Liver (tissue), 9 donors: ENCODE measurements around the gene LRRC8B. TPM values are rescaled to one million over a fixed set of nuclear protein-coding genes. Genes with fewer than 3 reads are reported as not detected.

Experiments
- DNase-seq: peaks from one replicate; pipeline ENCODE4 v3.0.0-alpha.2; 2017; ENCODE audit warnings: low spot score
- H3K27ac ChIP-seq, 2 donors: one replicate each; pipeline ENCODE4 v1.7.0; 2013; ENCODE audit warnings: inconsistent platforms in 2 of 2, low read length in 2 of 2, control low read depth in 1 of 2, low read depth in 1 of 2, mild to moderate bottlenecking in 1 of 2
- H3K27me3 ChIP-seq, 4 donors: one replicate each; pipeline versions ENCODE4 v1.6.1 to v1.7.0; 2013; ENCODE audit warnings: low read length in 3 of 4, inconsistent platforms in 1 of 4, mild to moderate bottlenecking in 1 of 4, moderate library complexity in 1 of 4; ENCODE audit not compliant: control insufficient read depth in 4 of 4, insufficient read depth in 4 of 4
- H3K36me3 ChIP-seq, 4 donors: one replicate each; pipeline versions ENCODE4 v1.6.1 to v1.7.0; 2013; ENCODE audit warnings: low read length in 3 of 4, mild to moderate bottlenecking in 3 of 4, low read depth in 1 of 4, moderate library complexity in 1 of 4; ENCODE audit not compliant: control insufficient read depth in 4 of 4, insufficient read depth in 3 of 4
- H3K4me1 ChIP-seq, 4 donors: one replicate each; pipeline versions ENCODE4 v1.6.1 to v1.7.0; 2013; ENCODE audit warnings: low read length in 3 of 4, mild to moderate bottlenecking in 3 of 4, moderate library complexity in 1 of 4; ENCODE audit not compliant: control insufficient read depth in 4 of 4, insufficient read depth in 4 of 4
- H3K4me3 ChIP-seq, 3 donors: one replicate each; pipeline versions ENCODE4 v1.6.1 to v1.7.0; 2013; ENCODE audit warnings: low read length in 3 of 3, control low read depth in 1 of 3, low read depth in 1 of 3, mild to moderate bottlenecking in 1 of 3
- H3K9ac ChIP-seq, 2 donors: one replicate each; pipeline ENCODE4 v1.7.0; 2013; ENCODE audit warnings: low read length in 2 of 2, mild to moderate bottlenecking in 2 of 2, moderate library complexity in 2 of 2, control low read depth in 1 of 2, low read depth in 1 of 2
- H3K9me3 ChIP-seq, 4 donors: one replicate each; pipeline versions ENCODE4 v1.6.1 to v1.7.0; 2013; ENCODE audit warnings: low read length in 3 of 4; ENCODE audit not compliant: control insufficient read depth in 4 of 4
- ATF3 ChIP-seq: IDR thresholded peaks from 2 replicates; pipeline ENCODE4 v1.6.1; 2016; ENCODE audit warnings: antibody characterized with exemption
- CTCF ChIP-seq: fragments of 150-350 bp; IDR thresholded peaks from 2 replicates; pipeline ENCODE4 v1.5.1; 2017; ENCODE audit warnings: improper control_type of control experiment, low read depth, low read length; ENCODE audit not compliant: missing input control
- EGR1 ChIP-seq, 2 donors: IDR thresholded peaks; 2 replicates each; pipeline ENCODE4 v1.6.1; 2016 to 2018; ENCODE audit warnings: antibody characterized with exemption in 2 of 2, low read depth in 2 of 2
- FOXA1 ChIP-seq: IDR thresholded peaks from 2 replicates; pipeline ENCODE4 v1.6.1; 2016; ENCODE audit warnings: antibody characterized with exemption
- FOXA2 ChIP-seq: IDR thresholded peaks from 2 replicates; pipeline ENCODE4 v1.6.1; 2016; ENCODE audit warnings: antibody characterized with exemption
- GABPA ChIP-seq, 2 donors: IDR thresholded peaks in 1 of 2; conservative IDR thresholded peaks in 1 of 2; 2 replicates each; pipeline ENCODE4 v1.6.1; 2016; ENCODE audit warnings: antibody characterized with exemption in 2 of 2, mild to moderate bottlenecking in 1 of 2, moderate library complexity in 1 of 2
- HNF4A ChIP-seq, 2 donors: conservative IDR thresholded peaks; 2 replicates each; pipeline ENCODE4 v1.6.1; 2016; ENCODE audit warnings: antibody characterized with exemption in 2 of 2, mild to moderate bottlenecking in 2 of 2
- HNF4G ChIP-seq: IDR thresholded peaks from 2 replicates; pipeline ENCODE4 v1.6.1; 2016; ENCODE audit warnings: antibody characterized with exemption
- JUND ChIP-seq, 2 donors: IDR thresholded peaks; 2 replicates each; pipeline ENCODE4 v1.6.1; 2016; ENCODE audit warnings: antibody characterized with exemption in 2 of 2
- NR2F2 ChIP-seq: IDR thresholded peaks from 2 replicates; pipeline ENCODE4 v1.6.1; 2016; ENCODE audit warnings: antibody characterized with exemption
- RAD21 ChIP-seq, 2 donors: IDR thresholded peaks; 2 replicates each; pipeline ENCODE4 v1.6.1; 2016; ENCODE audit warnings: antibody characterized with exemption in 2 of 2, mild to moderate bottlenecking in 2 of 2
- RXRA ChIP-seq, 2 donors: IDR thresholded peaks; 2 replicates each; pipeline ENCODE4 v1.6.1; 2017 to 2018; ENCODE audit warnings: antibody characterized with exemption in 2 of 2, mild to moderate bottlenecking in 1 of 2
- SP1 ChIP-seq: IDR thresholded peaks from 2 replicates; pipeline ENCODE4 v1.6.1; 2018; ENCODE audit warnings: antibody characterized with exemption, mild to moderate bottlenecking
- TAF1 ChIP-seq: conservative IDR thresholded peaks from 2 replicates; pipeline ENCODE4 v1.6.1; 2016; ENCODE audit warnings: antibody characterized with exemption, mild to moderate bottlenecking
- YY1 ChIP-seq: IDR thresholded peaks from 2 replicates; pipeline ENCODE4 v1.6.1; 2016; ENCODE audit warnings: antibody characterized with exemption, mild to moderate bottlenecking
- ZBTB33 ChIP-seq: IDR thresholded peaks from 2 replicates; pipeline ENCODE4 v1.6.1; 2016; ENCODE audit warnings: antibody characterized with exemption
- WGBS: extraction: QIAGEN DNeasy Blood & Tissue Kit; methylation state at CpG from one replicate; pipeline ENCODE4 v1.1.7; 2013; 5-methylcytosine and 5-hydroxymethylcytosine counted together
- polyA plus RNA-seq, 2 donors: library from polyadenylated mRNA; stranded (reverse) in 1 of 2; unstranded in 1 of 2; fragments of 200-250 nt in 1 of 2; fragments of >200 nt in 1 of 2; fragmentation: Nextera tagmentation in 1 of 2; extraction: Ambion mirVana in 1 of 2; gene quantifications; one replicate each; pipeline versions ENCODE4 v1.2.1 to v1.2.3, GENCODE V29; 2013 to 2015
- total RNA-seq, 2 donors: library from RNA; depleted of rRNA; stranded (reverse); fragments of >200 nt; gene quantifications; one replicate each; pipeline ENCODE4 v1.2.3, GENCODE V29; 2014
- TF ChIP-seq, protein P1 (sequence below): IDR thresholded peaks from 2 replicates; pipeline ENCODE4 v1.6.1; 2016; ENCODE audit warnings: antibody characterized with exemption
- TF ChIP-seq, protein P2 (sequence below): IDR thresholded peaks from 2 replicates; pipeline ENCODE4 v1.6.1; 2016; ENCODE audit warnings: antibody characterized with exemption, mild to moderate bottlenecking
- donor health status: healthy.
- donor health status: healthy.
- donor health status: healthy.
- donor health status: healthy.
- donor health status: healthy.

LRRC8B gene
- total and polyA plus RNA-seq, 4 donors = 1.2 to 4.3 (median 2.5) TPM

DNA sequence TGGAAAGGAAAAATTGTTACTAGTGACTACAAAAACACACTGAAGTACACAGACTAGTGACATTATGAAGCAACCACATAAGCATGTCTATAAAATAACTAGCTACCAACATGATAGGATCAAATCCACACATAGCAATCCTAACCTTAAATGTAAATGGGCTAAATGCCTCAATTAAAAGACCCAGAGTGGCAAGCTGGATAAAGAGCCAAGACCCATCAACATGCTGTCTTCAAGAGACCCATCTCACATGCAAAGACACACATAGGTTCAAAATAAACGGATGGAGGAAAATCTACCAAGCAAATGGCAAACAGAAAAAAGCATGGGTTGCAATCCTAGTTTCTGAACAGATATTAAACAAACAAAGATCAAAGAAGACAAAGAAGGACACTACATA, 49.4 kb upstream of the LRRC8B start:
- 82% methylated on average over 1 of the region's 1 CpG for WGBS
- no peak for DNase-seq
- no peak overlapping the region for H3K9ac ChIP-seq
- no peaks in the 10 kb centered on the region for H3K4me1 ChIP-seq
- H3K27me3 ChIP-seq = no peaks in the 10 kb centered on the region
- no peak overlapping the region for H3K4me3 ChIP-seq
- TF ChIP-seq, protein P1, sequence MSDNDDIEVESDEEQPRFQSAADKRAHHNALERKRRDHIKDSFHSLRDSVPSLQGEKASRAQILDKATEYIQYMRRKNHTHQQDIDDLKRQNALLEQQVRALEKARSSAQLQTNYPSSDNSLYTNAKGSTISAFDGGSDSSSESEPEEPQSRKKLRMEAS = no peak
- TF ChIP-seq HNF4G (no peak), NR2F2 (no peak), FOXA1 (no peak), ATF3 (no peak), YY1 (no peak), SP1 (no peak), RXRA (IDR thresholded peaks at IDR 0.05) (no peak), ZBTB33 (no peak)
- TF ChIP-seq, protein P2, sequence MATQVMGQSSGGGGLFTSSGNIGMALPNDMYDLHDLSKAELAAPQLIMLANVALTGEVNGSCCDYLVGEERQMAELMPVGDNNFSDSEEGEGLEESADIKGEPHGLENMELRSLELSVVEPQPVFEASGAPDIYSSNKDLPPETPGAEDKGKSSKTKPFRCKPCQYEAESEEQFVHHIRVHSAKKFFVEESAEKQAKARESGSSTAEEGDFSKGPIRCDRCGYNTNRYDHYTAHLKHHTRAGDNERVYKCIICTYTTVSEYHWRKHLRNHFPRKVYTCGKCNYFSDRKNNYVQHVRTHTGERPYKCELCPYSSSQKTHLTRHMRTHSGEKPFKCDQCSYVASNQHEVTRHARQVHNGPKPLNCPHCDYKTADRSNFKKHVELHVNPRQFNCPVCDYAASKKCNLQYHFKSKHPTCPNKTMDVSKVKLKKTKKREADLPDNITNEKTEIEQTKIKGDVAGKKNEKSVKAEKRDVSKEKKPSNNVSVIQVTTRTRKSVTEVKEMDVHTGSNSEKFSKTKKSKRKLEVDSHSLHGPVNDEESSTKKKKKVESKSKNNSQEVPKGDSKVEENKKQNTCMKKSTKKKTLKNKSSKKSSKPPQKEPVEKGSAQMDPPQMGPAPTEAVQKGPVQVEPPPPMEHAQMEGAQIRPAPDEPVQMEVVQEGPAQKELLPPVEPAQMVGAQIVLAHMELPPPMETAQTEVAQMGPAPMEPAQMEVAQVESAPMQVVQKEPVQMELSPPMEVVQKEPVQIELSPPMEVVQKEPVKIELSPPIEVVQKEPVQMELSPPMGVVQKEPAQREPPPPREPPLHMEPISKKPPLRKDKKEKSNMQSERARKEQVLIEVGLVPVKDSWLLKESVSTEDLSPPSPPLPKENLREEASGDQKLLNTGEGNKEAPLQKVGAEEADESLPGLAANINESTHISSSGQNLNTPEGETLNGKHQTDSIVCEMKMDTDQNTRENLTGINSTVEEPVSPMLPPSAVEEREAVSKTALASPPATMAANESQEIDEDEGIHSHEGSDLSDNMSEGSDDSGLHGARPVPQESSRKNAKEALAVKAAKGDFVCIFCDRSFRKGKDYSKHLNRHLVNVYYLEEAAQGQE = no peak
- H3K36me3 ChIP-seq = no peaks in the 10 kb centered on the region
- H3K27ac ChIP-seq = no peak overlapping the region
- no peaks in the 10 kb centered on the region for H3K9me3 ChIP-seq

DNA sequence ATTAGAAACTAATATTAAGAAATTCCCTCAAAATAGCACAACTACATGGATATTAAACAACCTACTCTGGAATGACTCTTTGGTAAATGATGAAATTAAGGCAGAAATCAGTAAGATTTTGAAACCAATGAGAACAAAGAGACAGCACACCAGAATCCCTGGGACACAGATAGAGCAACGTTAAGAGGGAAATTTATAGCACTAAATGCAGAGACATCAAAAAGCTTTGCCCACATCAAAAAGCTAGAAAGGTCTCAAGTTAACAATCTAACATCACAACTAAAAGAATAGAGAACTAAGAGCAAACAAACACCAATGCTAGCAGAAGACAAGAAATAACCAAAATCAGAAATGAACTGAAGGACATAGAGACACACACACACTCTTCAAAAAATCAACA, 48.6 kb upstream of the LRRC8B start:
- Histone ChIP-seq H3K4me1 (no peaks in the 10 kb centered on the region), H3K36me3 (no peaks in the 10 kb centered on the region), H3K9me3 (no peaks in the 10 kb centered on the region), H3K27ac (no peak overlapping the region), H3K4me3 (no peak overlapping the region), H3K9ac (no peak overlapping the region), H3K27me3 (no peaks in the 10 kb centered on the region)
- no peak for TF ChIP-seq HNF4A (conservative IDR thresholded peaks at IDR 0.05)
- TF ChIP-seq RXRA (IDR thresholded peaks at IDR 0.05) = no peak
- no peak for TF ChIP-seq FOXA2
- 82% methylated on average over 1 of the region's 1 CpG for WGBS
- DNase-seq = no peak

DNA sequence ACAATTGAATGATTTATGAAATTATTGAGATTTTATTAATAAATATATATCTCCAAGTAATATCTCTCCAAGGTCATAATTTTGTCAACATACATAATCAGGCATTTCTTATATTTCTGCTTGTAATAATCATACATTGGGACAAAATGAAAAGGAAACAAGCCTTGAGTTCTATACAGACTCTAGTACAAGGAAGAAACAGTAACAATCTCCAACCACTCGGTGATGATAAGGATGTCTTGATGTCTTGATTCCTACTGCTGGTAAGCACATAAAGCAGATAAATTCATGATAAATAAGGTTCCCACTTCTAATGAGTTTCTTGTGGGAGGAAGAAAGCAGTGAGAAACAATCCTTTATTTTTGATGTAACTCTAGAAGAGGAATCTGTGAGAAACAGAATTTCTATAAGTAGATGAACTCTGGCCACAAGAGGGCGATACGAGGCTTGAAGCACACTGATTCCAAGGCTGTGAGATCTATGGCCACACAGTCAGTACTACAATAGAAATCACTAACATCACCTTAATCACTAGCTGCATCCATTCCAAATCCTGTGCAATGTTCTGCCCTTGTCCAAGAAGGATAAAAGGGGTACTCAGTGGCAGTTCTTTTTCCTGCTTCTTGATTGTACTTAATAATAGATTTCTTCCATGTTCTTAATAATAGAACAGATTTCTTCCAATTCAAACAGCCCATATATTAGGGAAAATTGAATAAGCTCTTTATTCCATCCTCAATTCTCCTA, 41.4 kb upstream of the LRRC8B start:
- DNase-seq = peak; percentile 60
- Histone ChIP-seq H3K36me3 (no peaks in the 10 kb centered on the region), H3K4me3 (no peak overlapping the region), H3K9ac (no peak overlapping the region), H3K27ac (no peak overlapping the region), H3K4me1 (no peaks in the 10 kb centered on the region), H3K27me3 (no peaks in the 10 kb centered on the region), H3K9me3 (no peaks in the 10 kb centered on the region)
- 21% methylated on average over 3 of the region's 3 CpGs for WGBS
- no peak for TF ChIP-seq RXRA (IDR thresholded peaks at IDR 0.05)
- TF ChIP-seq, protein P1 = no peak
- TF ChIP-seq NR2F2 = no peak
- TF ChIP-seq HNF4G = no peak
- no peak for TF ChIP-seq ATF3
- no peak for TF ChIP-seq FOXA2
- TF ChIP-seq SP1 = no peak
- no peak for TF ChIP-seq EGR1 (IDR thresholded peaks at IDR 0.05; ENCODE audit: low read depth in 2 of 2)
- TF ChIP-seq JUND (IDR thresholded peaks at IDR 0.05) = no peak
- peak; percentile 59 for TF ChIP-seq CTCF
- TF ChIP-seq GABPA (IDR thresholded peaks at IDR 0.05 in 1 of 2, conservative IDR thresholded peaks at IDR 0.05 in 1 of 2) = no peak
- TF ChIP-seq RAD21 (IDR thresholded peaks at IDR 0.05) = peak; percentile 87 to 95
- no peak for TF ChIP-seq YY1
- TF ChIP-seq HNF4A (conservative IDR thresholded peaks at IDR 0.05) = no peak
- TF ChIP-seq FOXA1 = no peak
- TF ChIP-seq TAF1 = no peak
